ENCODE results near the gene ANKRD29.
"Not testable (repeated sequence)": the region's sequence is repeated elsewhere in the genome, so short reads cannot be mapped to it uniquely, and the experiment has no call there.

ANKRD29 gene

DNA sequence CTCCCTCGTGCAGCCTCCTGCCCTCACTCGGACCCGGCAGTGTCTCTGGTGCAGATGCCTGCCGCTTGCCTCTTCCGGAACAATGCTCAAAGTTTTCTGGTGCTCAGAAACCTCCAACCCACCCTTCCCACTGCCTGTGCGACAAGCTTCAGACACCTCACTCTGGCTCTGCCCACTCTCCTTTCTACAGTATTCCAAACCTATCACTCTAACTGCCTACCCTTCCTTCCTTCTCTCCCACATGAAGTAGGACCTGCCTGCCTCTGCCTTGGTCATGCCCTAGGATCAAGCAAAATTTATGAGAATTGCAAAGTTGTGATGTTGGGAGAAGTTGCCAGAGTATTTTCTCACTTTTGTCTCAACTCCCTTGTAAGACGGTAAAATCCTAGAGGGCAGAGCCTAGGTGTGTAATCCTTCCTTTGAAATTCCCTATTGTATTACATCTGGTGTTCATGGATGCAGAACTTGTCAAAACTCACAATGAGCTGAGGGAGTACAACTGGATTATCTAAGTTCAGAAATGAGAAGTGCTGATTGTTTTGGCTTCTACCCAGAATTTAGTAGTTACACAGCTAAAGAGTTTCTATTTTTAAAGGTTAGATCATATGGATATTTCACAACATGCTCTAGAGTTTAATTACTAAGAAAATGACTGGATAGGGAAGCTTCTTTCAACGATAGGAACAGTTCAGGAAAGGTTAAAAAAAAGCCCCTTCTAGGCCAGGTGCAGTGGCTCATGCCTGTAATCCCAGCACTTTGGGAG lies 83.6 kb downstream of the ANKRD29 start:
- no peak for DNase-seq

- no peak for DNase-seq
These were observed 84.5 kb downstream of the ANKRD29 start for GRCh38 chr18:23578067-23578701.

GRCh38 chr18:23577521-23577920 lies 85.2 kb downstream of the ANKRD29 start:
- DNase-seq = not testable (repeated sequence)

DNA sequence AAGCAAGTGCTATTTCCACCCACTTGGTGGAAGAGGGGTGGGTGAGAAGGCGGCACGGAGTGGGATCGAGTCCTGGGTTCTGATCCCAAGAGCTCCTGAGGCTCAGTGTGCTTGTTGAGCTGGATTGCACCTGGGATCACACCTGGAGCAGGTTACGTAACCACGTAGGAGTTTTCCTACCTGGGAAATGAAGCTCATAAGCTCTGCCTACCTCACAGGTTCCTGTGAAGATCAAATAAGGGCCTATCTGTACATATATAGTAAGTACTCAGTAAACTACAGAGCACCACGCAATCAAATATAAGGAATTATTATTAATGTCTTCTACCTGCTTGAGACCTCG lies 87.4 kb downstream of the ANKRD29 start:
- no peak for DNase-seq

- no peak for DNase-seq
These were observed 88.0 kb downstream of the ANKRD29 start for GRCh38 chr18:23574611-23575308.

DNA sequence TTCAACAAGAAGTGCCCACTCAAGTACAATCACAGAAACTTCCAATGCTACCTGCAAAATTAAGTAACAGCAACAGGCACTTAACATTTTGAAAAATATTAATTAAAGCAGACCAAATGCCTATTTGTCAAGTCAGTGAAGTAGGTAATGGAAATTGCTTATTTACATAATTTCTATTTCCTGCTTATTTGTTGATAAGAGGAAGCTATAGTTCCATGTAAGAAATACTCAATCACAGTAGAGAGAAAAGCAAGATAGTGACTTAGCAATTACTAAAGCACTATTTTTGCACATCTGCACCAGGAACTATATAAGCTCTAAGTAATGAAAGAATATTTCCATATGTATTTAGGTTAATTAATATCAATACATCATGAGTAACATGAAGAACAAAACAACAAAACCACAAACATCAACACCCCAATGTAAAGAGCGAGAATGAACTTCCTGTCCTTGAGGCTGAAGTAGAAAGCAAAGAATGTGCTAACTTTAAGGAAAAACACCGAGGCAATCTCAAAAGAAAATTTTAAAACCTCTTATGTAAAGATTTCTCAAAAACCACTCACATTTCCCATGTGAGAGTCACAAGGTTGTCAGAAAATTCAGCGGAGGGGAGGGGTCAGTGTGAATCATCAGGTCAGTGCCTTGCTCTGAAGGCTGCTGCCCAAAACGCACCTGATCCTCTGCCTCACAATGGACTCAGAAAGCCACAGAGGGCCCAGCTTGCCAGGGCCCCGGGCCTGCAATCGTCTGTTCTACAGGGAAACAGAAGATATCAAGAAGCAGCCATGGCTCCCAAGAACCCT lies 88.9 kb downstream of the ANKRD29 start:
- DNase-seq = peak; percentile 58

DNA sequence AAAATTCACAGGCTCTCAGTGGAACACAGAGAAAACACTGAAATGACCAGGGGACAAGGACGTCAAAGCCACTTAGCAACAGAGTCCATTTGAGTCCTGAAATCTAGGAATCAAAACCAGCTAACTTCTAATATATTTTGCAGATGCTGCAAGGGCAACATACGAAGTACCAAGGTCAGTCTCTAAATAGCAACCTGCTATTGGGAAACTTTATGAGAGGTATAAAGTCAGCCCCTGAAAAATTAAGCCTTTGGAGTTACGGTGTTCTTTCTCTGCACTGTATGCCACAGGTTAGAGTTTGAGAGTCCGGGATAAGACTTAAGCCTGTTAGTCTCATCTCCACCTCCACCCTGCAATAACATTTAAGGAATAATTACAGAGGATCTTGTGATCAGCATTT lies 89.7 kb downstream of the ANKRD29 start:
- no peak for DNase-seq

DNA sequence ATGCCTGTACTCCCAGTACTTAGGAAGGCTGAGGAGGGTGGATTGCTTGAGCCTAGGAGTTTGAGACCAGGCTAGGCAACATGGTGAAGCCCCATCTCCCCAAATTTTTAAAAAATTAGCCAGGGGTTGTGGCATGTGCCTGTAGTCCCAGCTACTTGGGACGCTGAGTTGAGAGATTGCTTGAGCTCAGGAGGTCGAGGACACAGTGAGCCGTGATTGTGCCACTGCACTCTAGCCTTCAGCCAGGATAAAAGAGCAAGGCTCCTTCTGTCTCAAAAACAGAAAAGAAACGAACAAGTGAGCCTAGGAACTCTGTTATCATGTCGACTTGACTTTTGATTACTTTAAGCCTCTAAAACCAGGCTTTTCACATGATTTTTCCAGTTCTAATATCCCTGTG lies 90.1 kb downstream of the ANKRD29 start:
- no peak for DNase-seq

GRCh38 chr18:23572012-23572411 lies 90.7 kb downstream of the ANKRD29 start:
- no peak for DNase-seq

DNA sequence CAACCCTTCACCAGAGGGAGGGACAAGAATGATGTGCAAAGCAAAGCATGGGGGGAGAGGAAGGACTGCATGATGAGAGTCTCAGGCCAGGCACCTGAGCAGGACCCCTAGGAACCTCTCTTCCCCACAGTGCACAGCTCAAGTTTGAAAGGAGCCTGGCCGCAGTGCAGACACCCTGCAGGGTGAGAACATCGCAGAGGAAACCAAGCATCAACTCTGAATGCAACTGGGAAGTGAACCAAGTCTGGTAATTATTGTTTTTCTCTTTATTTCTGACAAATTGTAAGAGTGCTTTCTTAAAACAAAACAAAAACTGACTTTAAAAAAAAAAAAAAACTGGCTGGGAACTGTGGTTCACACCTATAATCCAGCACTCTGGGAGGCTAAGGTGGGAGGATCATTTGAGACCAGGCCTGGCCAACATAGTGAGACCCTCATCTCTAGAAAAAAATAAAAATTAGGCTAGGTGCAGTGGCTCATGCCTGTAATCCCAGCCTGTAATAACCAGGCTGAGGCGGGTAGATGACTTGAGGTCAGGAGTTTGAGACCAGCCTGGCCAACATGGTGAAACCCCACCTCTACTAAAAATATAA lies 91.7 kb downstream of the ANKRD29 start:
- no peak for DNase-seq

GRCh38 chr18:23569299-23570063 lies 93.2 kb downstream of the ANKRD29 start:
- no peak for DNase-seq

DNA sequence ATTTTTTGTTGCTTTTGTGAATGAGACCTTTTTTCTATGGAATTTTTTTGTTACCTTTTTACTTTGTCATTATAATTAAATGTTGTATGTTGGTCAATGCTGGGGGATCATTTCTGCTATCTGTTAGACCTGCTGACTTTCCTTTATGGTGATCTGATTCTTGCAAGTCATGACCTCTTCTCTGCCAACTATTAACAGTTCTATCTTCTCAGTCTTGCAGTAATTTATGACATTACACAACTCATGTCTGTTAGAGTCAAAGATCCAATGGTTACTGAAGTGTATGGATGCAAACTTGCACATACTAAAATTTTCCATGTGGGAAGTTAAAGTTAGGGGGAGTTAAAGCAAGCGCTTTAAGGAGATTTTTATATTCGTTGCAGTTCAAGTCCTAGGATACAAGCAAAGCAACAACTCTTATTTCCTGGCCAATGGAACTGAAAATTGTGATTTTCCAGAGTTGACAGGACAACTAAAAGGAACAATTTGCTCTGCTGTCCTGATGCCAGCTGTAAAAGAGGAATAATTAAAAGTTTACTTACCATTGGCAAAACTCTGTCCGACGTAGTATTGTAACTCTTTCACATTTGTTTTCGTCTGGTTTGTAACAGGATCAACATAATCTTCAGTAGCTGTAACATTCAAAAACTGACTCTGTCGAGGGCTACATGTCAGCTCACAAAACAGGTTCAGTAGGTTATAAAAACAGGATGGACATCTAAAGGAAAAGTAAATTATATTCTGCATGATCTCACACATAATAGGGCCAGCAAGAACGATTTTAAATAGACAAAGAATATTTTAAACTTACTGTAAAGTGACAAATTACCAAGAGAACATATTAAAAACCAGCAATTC lies 94.2 kb downstream of the ANKRD29 start:
- no peak for DNase-seq

GRCh38 chr18:23567671-23568070 lies 95.0 kb downstream of the ANKRD29 start:
- DNase-seq = no peak

DNA sequence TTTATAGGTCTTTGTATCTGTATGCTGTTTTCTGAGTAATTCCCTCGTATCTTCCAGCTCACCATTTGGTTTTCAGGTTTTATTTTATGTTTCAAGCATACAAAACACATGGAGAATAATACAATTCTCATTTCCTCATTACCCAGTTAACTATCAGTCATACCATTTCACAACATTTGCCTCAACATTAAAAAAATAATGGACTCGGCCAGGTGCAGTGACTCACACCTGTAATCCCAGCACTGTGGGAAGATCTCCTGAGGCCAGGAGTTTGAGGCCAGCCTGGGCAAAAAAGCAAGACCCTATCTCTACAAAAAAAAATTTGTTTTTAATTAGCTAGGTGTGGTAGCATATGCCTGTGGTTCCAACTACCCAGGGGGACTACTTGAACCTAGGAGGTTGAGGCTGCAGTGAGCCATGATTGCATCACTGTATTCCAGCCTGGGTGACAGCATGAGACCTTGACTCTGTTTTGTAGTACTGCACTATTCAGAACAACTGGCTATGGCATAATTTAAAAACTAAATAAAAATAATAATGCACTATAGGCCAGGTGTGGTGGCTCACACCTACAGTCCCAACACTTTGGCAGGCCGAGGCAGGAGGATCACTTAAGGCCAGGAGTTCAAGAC lies 96.7 kb downstream of the ANKRD29 start:
- no peak for DNase-seq

DNA sequence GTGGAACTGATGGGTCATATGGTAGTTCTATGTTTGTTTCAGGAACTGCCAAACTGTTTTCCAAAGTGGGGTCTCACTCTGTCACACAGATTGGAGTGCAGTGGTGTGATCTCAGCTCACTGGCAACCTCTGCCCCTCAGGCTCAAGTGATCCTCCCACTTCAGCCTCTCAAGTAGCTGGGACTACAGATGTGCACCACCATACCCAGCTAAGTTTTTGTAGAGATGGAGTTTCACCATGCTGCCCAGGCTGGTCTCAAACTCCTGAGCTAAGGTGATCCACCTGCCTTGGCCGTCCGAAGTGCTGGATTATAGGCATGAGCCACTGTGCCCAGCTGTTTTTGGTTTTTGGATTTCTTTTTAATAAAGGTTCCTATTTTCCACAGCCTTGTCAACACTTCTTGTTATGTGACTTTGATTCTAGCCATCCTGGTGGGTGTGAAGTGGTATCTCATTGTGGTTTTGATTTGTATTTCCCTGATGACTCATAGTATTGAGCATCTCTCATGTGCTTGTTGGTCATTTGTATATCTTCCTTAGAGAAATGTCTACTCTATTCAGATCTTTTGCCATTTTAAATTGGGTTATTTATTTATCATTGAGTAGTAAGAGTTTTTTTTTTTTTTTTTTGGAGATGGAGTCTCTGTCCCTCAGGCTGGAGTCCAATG lies 99.2 kb downstream of the ANKRD29 start:
- no peak for DNase-seq

GRCh38 chr18:23560186-23560585 lies 102.5 kb downstream of the ANKRD29 start:
- DNase-seq = no peak

DNA sequence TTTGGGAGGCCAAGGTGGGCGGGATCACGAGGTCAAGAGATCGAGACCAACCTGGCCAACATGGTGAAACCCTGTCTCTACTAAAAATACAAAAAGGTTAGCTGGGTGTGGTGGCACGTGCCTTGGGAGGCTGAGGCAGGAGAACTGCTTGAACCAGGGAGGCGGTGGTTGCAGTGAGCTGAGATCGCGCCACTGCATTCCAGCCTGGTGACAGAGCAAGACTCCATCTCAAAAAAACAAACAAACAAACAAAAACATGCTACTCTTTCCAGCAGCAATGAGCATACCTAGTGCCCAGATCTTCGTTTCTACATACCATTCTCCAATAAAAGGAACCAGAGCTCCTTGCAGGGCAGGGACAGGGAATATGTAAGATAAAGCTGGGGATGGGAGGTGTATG lies 105.2 kb downstream of the ANKRD29 start:
- not testable (repeated sequence) for DNase-seq

DNA sequence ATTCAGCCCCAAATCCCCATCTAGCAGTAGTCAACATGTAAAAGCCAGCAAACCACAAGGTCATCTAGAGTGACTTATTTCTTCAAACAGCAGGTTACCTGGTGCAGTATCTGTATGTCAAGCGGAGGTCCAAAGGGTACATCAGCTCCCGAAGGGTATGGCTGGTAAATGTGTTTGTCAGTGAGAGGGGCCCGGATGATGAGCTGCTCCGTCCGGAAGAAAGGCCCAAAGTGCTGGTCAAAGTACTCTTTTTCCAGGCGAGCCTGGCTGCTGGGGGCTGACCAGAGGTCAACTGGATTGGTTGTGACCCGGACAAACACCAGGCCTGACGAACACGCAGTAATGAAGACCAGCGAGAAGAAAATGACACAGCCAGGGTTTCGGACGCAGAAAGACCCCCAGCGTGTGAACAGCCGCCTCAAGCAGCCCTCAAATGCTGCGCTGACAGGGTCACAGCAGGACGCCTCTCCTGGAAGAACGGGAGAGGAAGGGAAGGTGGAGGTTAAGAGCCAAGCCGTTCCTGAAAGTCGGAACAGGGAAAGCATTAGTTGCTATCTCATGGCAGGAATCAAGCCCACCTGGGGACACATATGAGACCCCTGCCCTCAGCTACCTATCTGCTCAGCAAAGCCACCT lies 106.4 kb downstream of the ANKRD29 start:
- DNase-seq = no peak

DNA sequence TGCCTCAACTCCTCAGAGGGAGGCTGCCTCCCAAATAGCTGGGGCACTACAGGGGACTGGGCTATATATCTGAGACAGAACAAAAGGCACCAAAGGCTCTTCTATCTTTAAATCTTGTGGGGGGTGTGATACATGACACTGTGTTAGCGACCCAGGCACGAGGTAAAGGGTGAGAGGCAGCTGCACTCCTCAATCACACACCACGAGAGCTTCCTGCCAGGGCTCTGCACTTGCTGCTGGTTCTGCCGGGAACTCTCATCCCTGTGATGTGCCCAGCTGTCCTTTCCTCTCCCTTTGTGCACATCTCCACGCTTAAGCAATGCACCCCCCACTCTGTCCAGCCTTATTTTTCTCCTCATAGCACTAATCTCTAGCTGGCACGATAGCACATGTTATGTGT lies 108.8 kb downstream of the ANKRD29 start:
- DNase-seq = no peak

DNA sequence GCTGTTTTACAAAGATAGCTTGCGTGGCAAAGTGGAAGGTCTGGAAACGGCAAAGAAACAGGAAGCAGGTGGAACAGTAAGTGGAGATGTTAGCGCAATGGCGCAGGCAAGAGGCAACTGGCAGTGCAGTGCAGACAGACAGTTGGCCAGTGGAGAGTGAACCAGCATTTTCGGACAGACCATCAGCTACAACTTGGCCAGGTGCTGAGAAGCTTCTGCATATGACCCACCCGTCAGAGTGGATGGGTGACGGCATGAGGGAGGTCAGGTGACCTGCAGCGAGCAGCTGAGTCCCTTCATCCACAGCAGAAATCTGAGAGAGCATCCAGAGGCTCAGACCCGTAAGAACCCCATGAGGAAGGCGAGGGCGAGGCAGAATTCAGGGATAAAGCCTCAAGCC lies 110.2 kb downstream of the ANKRD29 start:
- DNase-seq = no peak

Data from stimulated activated CD8-positive, alpha-beta memory T cell treated with anti-CD3 and anti-CD28 coated beads, Interleukin-4, amount 100 ng/mL, for 48 hours (primary cell).